ELF-1 (cell line): ENCODE results near the gene SAMD5.

ENCODE experiments used
- DNase-seq: peaks from one replicate; pipeline ENCODE4 v3.0.0-alpha.2; 2016; ENCODE audit warnings: low read depth, low spot score

The SAMD5 gene

GRCh38 chr6:147566244-147566898, 57.9 kb downstream of the SAMD5 start:
- DNase-seq = no peak

GRCh38 chr6:147567141-147567805, 58.8 kb downstream of the SAMD5 start:
- no peak for DNase-seq

- DNase-seq = no peak
Observed at GRCh38 chr6:147569788-147570187, 61.3 kb downstream of the SAMD5 start.

- no peak for DNase-seq
Observed at GRCh38 chr6:147570681-147571080, 62.2 kb downstream of the SAMD5 start.

- DNase-seq = no peak
Observed at GRCh38 chr6:147577488-147577887, 69.0 kb downstream of the SAMD5 start.

- DNase-seq = no peak
Observed at GRCh38 chr6:147578159-147578558, 69.7 kb downstream of the SAMD5 start.

- no peak for DNase-seq
Observed at GRCh38 chr6:147578883-147579282, 70.4 kb downstream of the SAMD5 start.

- no peak for DNase-seq
Observed at GRCh38 chr6:147579667-147580066, 71.2 kb downstream of the SAMD5 start.

GRCh38 chr6:147582991-147583390, 74.5 kb downstream of the SAMD5 start:
- no peak for DNase-seq

GRCh38 chr6:147585256-147585655, 76.8 kb downstream of the SAMD5 start:
- DNase-seq = no peak

- DNase-seq = no peak
Observed at GRCh38 chr6:147586044-147586443, 77.6 kb downstream of the SAMD5 start.

GRCh38 chr6:147587907-147588306, 79.4 kb downstream of the SAMD5 start:
- no peak for DNase-seq

GRCh38 chr6:147588469-147588868, 80.0 kb downstream of the SAMD5 start:
- no peak for DNase-seq

- no peak for DNase-seq
Observed at GRCh38 chr6:147589739-147590250, 81.3 kb downstream of the SAMD5 start.

GRCh38 chr6:147595961-147596360, 87.5 kb downstream of the SAMD5 start:
- no peak for DNase-seq

GRCh38 chr6:147603392-147604081, 95.0 kb downstream of the SAMD5 start:
- DNase-seq = no peak

- DNase-seq = no peak
Observed at GRCh38 chr6:147604373-147604772, 95.9 kb downstream of the SAMD5 start.

- no peak for DNase-seq
Observed at GRCh38 chr6:147611992-147612391, 103.5 kb downstream of the SAMD5 start.

GRCh38 chr6:147614501-147614900, 106.0 kb downstream of the SAMD5 start:
- no peak for DNase-seq

- DNase-seq = no peak
Observed at GRCh38 chr6:147615659-147616456, 107.4 kb downstream of the SAMD5 start.

- no peak for DNase-seq
Observed at GRCh38 chr6:147617366-147617765, 108.9 kb downstream of the SAMD5 start.

- DNase-seq = no peak
Observed at GRCh38 chr6:147618457-147618856, 110.0 kb downstream of the SAMD5 start.
